ENCODE results near the gene PKP2.

GRCh38 chr12:32783029-32783428, 113.5 kb downstream of the PKP2 start:
- no peak for TF ChIP-seq SAFB2 (CRISPR knock-in tag; IDR thresholded peaks at IDR 0.05; ENCODE audit: borderline replicate concordance, low read depth)
- no peak for TF ChIP-seq RXRA (CRISPR knock-in tag; IDR thresholded peaks at IDR 0.05)
- TF ChIP-seq MATR3 (CRISPR knock-in tag; IDR thresholded peaks at IDR 0.05): no peak
- no peak for TF ChIP-seq NPAS2 (CRISPR knock-in tag; IDR thresholded peaks at IDR 0.05; ENCODE audit: borderline replicate concordance)
- no peak for TF ChIP-seq BCLAF1 (IDR thresholded peaks at IDR 0.05)
- TF ChIP-seq POLR2A (IDR thresholded peaks at IDR 0.05; ENCODE audit: insufficient read depth in 1 of 2, low read depth in 2 of 2, low read length in 2 of 2): no peak
- no peak for TF ChIP-seq ZNF121 (CRISPR knock-in tag; IDR thresholded peaks at IDR 0.05)
